AG09309 (cell line): ENCODE data around the gene RAB3GAP2.
A peak's percentile ranks its signal among the peaks of the same experiment; 100 is the strongest.

ENCODE experiments used
- DNase-seq: peaks from one replicate; pipeline ENCODE4 v3.0.0-alpha.2; 2010; ENCODE audit warnings: low read depth
- H3K4me3 ChIP-seq: 2 replicates; pipeline ENCODE4 v1.5.1; 2011; ENCODE audit warnings: mild to moderate bottlenecking, low read depth, low read length, moderate library complexity; ENCODE audit not compliant: control insufficient read depth
- CTCF ChIP-seq: IDR thresholded peaks from 2 replicates; pipeline ENCODE4 v1.5.1; 2011; ENCODE audit warnings: mild to moderate bottlenecking, low read depth, low read length, inconsistent platforms; ENCODE audit not compliant: insufficient read depth, control insufficient read depth; ENCODE audit errors: missing control alignments

The RAB3GAP2 gene

GRCh38 chr1:220300442-220301121 lies 28.3 kb upstream of the RAB3GAP2 start:
- H3K4me3 ChIP-seq: no peak overlapping the region
- peak; percentile 67 for DNase-seq
- no peak for TF ChIP-seq CTCF

DNA sequence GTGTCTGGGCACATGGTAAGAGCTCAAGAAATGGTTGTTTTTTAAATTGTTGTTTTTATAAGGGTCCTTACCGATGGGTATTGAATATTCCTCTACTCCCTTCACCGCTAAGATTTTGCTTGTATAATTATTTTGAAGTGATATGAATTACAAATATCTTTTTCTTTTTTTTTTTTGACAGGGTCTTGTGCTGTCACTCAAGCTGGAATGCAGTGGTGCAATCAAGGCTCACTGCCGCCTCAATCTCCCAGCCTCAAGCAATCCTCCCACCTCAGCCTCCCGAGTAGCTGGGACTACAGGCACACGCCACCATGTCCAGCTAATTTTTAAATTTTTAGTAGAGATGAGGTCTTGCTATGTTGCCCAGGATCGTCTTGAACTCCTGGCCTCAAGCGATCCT lies 27.1 kb upstream of the RAB3GAP2 start:
- no peak overlapping the region for H3K4me3 ChIP-seq
- no peak for TF ChIP-seq CTCF
- DNase-seq: no peak

GRCh38 chr1:220298470-220299205 lies 26.4 kb upstream of the RAB3GAP2 start:
- no peak for DNase-seq

GRCh38 chr1:220296981-220297380 lies 24.7 kb upstream of the RAB3GAP2 start:
- TF ChIP-seq CTCF: no peak
- no peak for DNase-seq
- no peak overlapping the region for H3K4me3 ChIP-seq

More at GRCh38 chr1:220298470-220299205, 26.4 kb upstream of the RAB3GAP2 start:
- no peak for TF ChIP-seq CTCF
- no peak overlapping the region for H3K4me3 ChIP-seq

DNA sequence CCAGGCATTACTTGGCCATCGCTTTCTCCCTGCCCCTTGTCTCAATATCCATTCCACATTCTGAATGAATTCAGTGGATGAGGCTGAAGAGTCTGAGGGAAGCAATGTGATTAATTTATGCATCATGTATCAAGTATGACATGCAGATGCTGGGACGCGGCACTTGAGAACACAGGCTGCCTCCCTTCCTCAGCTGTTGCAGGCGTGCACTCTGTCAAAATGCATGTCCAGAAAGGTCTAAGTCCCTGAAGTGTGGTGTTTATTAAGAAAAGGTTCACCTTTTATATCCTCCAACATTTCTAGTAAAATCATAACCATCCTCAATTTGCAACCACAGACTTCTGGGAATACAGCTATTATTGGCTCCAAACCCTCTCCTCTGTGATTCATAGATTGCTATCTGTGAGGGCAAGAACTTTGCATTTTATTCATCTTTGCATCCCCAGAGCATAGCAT lies 22.6 kb upstream of the RAB3GAP2 start:
- TF ChIP-seq CTCF: no peak
- no peak overlapping the region for H3K4me3 ChIP-seq
- no peak for DNase-seq

- no peak overlapping the region for H3K4me3 ChIP-seq
- DNase-seq: no peak
- no peak for TF ChIP-seq CTCF
These were observed 19.3 kb upstream of the RAB3GAP2 start for GRCh38 chr1:220291580-220291979.
